Caco-2 (cell line): ENCODE measurements around the gene PLOD1. TPM values are rescaled to one million over a fixed set of nuclear protein-coding genes. Genes with fewer than 3 reads are reported as not detected.

Experiments
- BruUV-seq: library from RNA; stranded (reverse); fragments of 400-500 nt; replicated peaks from 2 replicates; lab custom pipeline; 2021; lab: Mats Ljungman, UMichigan
- CTCF ChIA-PET: fragments of 300-600 bp; sonication (Branson Sonifier 250); formaldehyde crosslinking; loops from one replicate; lab custom pipeline; 2022; ENCODE audit warnings: antibody characterized with exemption; lab: Charles Lee
- POLR2A ChIA-PET: fragments of 300-600 bp; sonication (Branson Sonifier 250); formaldehyde crosslinking; loops from one replicate; lab custom pipeline; 2022; ENCODE audit warnings: antibody characterized with exemption; lab: Charles Lee
- DNase-seq, 2 experiments: peaks; one replicate each; pipeline versions ENCODE4 v3.0.0 to v3.0.0-alpha.2; 2020 to 2022
- H3K27me3 ChIP-seq: replicated peaks from 2 replicates; pipeline ENCODE4 v1.6.0; 2011; ENCODE audit warnings: low read length; ENCODE audit not compliant: control insufficient read depth, insufficient read depth
- H3K36me3 ChIP-seq: 2 replicates; pipeline ENCODE4 v1.5.1; 2011; ENCODE audit warnings: low read length; ENCODE audit not compliant: control insufficient read depth, insufficient read depth
- H3K4me1 ChIP-seq: fragments of 250-450 bp; sonication (Bioruptor Pico); 2 replicates; pipeline ENCODE4 v1.5.1; 2020; ENCODE audit warnings: mild to moderate bottlenecking
- H3K4me3 ChIP-seq: 2 replicates; pipeline ENCODE4 v1.5.1; 2011; ENCODE audit warnings: low read depth, mild to moderate bottlenecking, control low read depth, low read length
- H3K9me3 ChIP-seq: fragments of 250-450 bp; sonication (Bioruptor Pico); 2 replicates; pipeline ENCODE4 v1.5.1; 2020; ENCODE audit warnings: mild to moderate bottlenecking, moderate library complexity
- H3K27ac Mint-ChIP-seq: one replicate; pipeline ENCODE4 v1.8.0; 2022; ENCODE audit warnings: mixed read lengths; ENCODE audit not compliant: unreplicated experiment
- H3K27me3 Mint-ChIP-seq: one replicate; pipeline ENCODE4 v1.8.0; 2022; ENCODE audit warnings: mixed read lengths; ENCODE audit not compliant: insufficient read depth, unreplicated experiment
- H3K36me3 Mint-ChIP-seq: one replicate; pipeline ENCODE4 v1.8.0; 2022; ENCODE audit warnings: mild to moderate bottlenecking, mixed read lengths; ENCODE audit not compliant: insufficient read depth, unreplicated experiment
- H3K4me1 Mint-ChIP-seq: one replicate; pipeline ENCODE4 v1.8.0; 2022; ENCODE audit warnings: low read depth, mixed read lengths; ENCODE audit not compliant: unreplicated experiment
- H3K4me3 Mint-ChIP-seq: one replicate; pipeline ENCODE4 v1.8.0; 2022; ENCODE audit warnings: mild to moderate bottlenecking, moderate library complexity, mixed read lengths; ENCODE audit not compliant: unreplicated experiment
- H3K9me3 Mint-ChIP-seq: one replicate; pipeline ENCODE4 v1.8.0; 2022; ENCODE audit warnings: mixed read lengths; ENCODE audit not compliant: unreplicated experiment
- CTCF ChIP-seq, 2 experiments: fragments of 200-600 bp in 1 of 2; IDR thresholded peaks; 1 replicate in 1 of 2; 2 replicates in 1 of 2; pipeline versions ENCODE4 v1.5.1 to v1.8.0; 2011 to 2022; ENCODE audit warnings: antibody characterized with exemption in 1 of 2, control low read depth in 1 of 2, inconsistent platforms in 1 of 2, low read depth in 1 of 2, low read length in 1 of 2, mild to moderate bottlenecking in 1 of 2, moderate library complexity in 1 of 2; ENCODE audit not compliant: insufficient read depth in 1 of 2, severe bottlenecking in 1 of 2, unreplicated experiment in 1 of 2
- intact Hi-C: fragments of 100-400 bp; cut with micrococcal nuclease; formaldehyde crosslinking; loops from one replicate; pipeline ENCODE4 v1.10.0; 2022; ENCODE audit not compliant: unreplicated experiment
- total RNA-seq: library from RNA; stranded (reverse); gene quantifications from 2 replicates; pipeline ENCODE4 v1.2.3, GENCODE V29; 2022

The PLOD1 gene
- total RNA-seq, 1 experiment from 2014 or later = 89.3 TPM

DNA sequence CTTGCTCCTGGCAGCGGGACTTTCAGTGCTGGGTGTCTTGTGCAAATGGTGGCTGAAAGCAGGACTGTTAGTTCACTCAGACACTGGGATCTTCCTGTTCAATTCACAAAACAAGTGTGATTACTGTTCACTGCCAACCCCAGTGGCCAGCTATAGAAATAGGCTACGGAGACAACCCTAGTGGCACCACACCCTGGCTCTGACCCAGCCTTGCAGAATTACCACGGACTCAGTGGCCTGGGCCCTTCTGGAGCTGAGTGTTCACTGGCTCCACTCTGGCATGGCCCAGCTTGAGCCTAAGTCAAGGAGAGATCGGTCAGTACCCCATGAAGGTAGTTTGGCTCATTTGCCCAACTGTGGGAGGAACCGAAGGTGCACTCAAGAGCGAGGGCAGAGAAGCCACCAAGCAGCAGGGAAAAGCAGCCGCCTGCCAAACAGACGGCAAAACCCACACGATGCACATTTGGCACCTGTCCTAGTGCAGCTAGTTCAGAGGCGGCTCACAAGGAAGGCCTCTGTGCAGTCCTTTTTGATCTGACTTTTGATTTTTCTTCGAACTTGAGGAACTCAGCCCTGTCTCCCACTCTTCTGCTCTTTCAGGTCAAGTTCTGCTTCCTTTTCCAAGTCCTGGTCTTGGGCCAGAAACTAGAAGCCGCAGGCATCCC, 14.1 kb upstream of the PLOD1 start:
- Histone ChIP-seq H3K9me3 (no peaks in the 10 kb centered on the region), H3K27me3 (no peaks in the 10 kb centered on the region), H3K4me3 (no peak overlapping the region), H3K4me1 (peaks cover 7% of the 10 kb centered on the region; the same call in 1 of the 2 replicates), H3K36me3 (peaks cover 1% of the 10 kb centered on the region; the same call in 1 of the 2 replicates)
- H3K4me3 Mint-ChIP-seq = no peak overlapping the region
- no peaks in the 10 kb centered on the region for H3K9me3 Mint-ChIP-seq
- intact Hi-C loops = no loop called here
- ChIA-PET POLR2A (no interaction called here), CTCF (no interaction called here)
- H3K27me3 Mint-ChIP-seq = no peaks in the 10 kb centered on the region
- DNase-seq = no peak
- H3K36me3 Mint-ChIP-seq = peaks cover 46% of the 10 kb centered on the region
- no peak for TF ChIP-seq CTCF (IDR thresholded peaks at IDR 0.05; ENCODE audit: insufficient read depth in 1 of 2, low read depth in 1 of 2, low read length in 1 of 2, severe bottlenecking in 1 of 2, unreplicated experiment in 1 of 2)
- no TSS peak for BruUV-seq
- H3K4me1 Mint-ChIP-seq = peaks cover 8% of the 10 kb centered on the region
- no peak overlapping the region for H3K27ac Mint-ChIP-seq

DNA sequence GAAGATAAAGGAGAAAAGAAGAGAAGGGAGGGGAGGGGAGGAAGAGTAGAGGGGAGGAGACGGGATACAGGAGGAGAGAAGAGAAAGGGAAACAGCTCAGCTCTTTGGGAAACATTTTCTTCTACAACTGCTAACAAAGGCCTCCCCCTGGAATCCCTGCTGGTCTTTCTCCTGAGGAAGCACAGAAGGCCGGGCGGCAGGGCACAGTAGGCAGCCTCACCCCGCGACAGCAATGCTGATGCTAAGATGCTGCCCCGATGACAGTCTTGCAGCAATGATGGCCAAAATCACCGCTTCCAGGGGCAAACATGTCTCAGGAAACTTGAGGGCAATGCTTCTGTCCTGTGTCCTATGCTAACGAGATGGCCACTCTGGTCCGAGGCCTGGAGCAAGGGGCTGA, 13.5 kb upstream of the PLOD1 start:
- Histone ChIP-seq H3K4me3 (no peak overlapping the region), H3K27me3 (no peaks in the 10 kb centered on the region), H3K36me3 (peaks cover 1% of the 10 kb centered on the region; the same call in 1 of the 2 replicates), H3K4me1 (peaks cover 7% of the 10 kb centered on the region; the same call in 1 of the 2 replicates), H3K9me3 (no peaks in the 10 kb centered on the region)
- intact Hi-C loops = no loop called here
- ChIA-PET POLR2A (no interaction called here), CTCF (no interaction called here)
- H3K27me3 Mint-ChIP-seq = no peaks in the 10 kb centered on the region
- no peaks in the 10 kb centered on the region for H3K9me3 Mint-ChIP-seq
- BruUV-seq = no TSS peak
- no peak overlapping the region for H3K4me3 Mint-ChIP-seq
- no peak for DNase-seq
- H3K36me3 Mint-ChIP-seq = peaks cover 47% of the 10 kb centered on the region
- H3K4me1 Mint-ChIP-seq = peaks cover 8% of the 10 kb centered on the region
- no peak overlapping the region for H3K27ac Mint-ChIP-seq
- no peak for TF ChIP-seq CTCF (IDR thresholded peaks at IDR 0.05; ENCODE audit: insufficient read depth in 1 of 2, low read depth in 1 of 2, low read length in 1 of 2, severe bottlenecking in 1 of 2, unreplicated experiment in 1 of 2)

- BruUV-seq = no TSS peak
- CTCF ChIA-PET = no interaction called here
- Mint-ChIP-seq H3K27me3 (no peaks in the 10 kb centered on the region), H3K27ac (peak overlapping the region; percentile 64), H3K4me3 (peak overlapping the region; percentile 18), H3K9me3 (no peaks in the 10 kb centered on the region), H3K36me3 (peaks cover 53% of the 10 kb centered on the region), H3K4me1 (peaks cover 8% of the 10 kb centered on the region)
- H3K4me3 ChIP-seq = peak overlapping the region; percentile 12; the same call in 1 of the 2 replicates
- peaks cover 11% of the 10 kb centered on the region for H3K4me1 ChIP-seq
- DNase-seq = no peak
- no peaks in the 10 kb centered on the region for H3K27me3 ChIP-seq
- intact Hi-C loops = no loop called here
- H3K36me3 ChIP-seq = peaks cover 1% of the 10 kb centered on the region; the same call in 1 of the 2 replicates
- no peaks in the 10 kb centered on the region for H3K9me3 ChIP-seq
- POLR2A ChIA-PET = no interaction called here
- TF ChIP-seq CTCF (IDR thresholded peaks at IDR 0.05; ENCODE audit: insufficient read depth in 1 of 2, low read depth in 1 of 2, low read length in 1 of 2, severe bottlenecking in 1 of 2, unreplicated experiment in 1 of 2) = no peak
These were observed 11.3 kb upstream of the PLOD1 start for GRCh38 chr1:11923069-11923826.
